HG03135 (cell line): Measurements from ENCODE around the gene CDC5L.
A peak's percentile ranks its signal among the peaks of the same experiment; 100 is the strongest.

ENCODE experiments used
- ATAC-seq: cut with Tn5 transposase; IDR thresholded peaks from one replicate; pipeline ENCODE4 v1.9.1; 2021; ENCODE audit warnings: mild to moderate bottlenecking, moderate library complexity; ENCODE audit not compliant: unreplicated experiment

CDC5L gene

GRCh38 chr6:44373051-44373450 lies 14.5 kb upstream of the CDC5L start:
- no peak for ATAC-seq

DNA sequence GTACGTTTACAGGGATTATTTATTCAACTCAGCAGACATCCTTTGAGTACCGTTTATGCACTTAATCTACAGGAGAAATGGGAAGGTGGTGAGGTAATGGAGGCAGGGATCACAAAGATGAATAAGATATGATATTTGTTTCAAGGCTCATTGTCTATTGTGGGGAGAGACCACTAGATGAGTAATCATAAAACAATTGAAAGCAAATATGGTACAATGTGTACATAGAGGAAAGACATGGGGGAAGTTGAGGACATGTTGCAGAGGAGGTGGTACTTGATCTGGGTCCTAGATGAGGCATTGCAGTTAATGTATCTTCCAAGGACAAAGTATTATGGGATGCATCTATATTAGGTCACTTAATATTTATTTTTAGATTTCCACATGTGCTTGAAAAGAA lies 13.7 kb upstream of the CDC5L start:
- no peak for ATAC-seq

- no peak for ATAC-seq
Measured at GRCh38 chr6:44375071-44375470, 12.4 kb upstream of the CDC5L start.

- no peak for ATAC-seq
Measured at GRCh38 chr6:44377484-44377883, 10.0 kb upstream of the CDC5L start.

DNA sequence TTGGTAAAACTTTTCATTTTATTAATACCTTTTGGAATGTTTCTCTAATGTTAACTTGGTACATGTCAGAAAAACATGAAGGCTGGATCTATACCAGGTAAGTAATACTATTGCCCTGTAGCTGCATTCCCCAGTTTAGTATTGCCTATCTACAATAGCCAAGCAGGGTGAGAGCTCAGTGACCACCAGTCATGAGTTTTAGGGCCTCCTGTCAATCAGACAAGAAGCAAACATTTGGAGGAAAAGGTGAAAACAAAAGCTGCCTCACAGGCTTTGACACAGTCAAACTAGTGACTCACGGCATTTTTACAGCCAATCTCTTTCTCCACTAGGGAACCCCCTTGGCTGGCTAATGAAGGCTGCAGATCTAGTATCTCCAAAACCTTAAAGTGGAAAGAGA lies 9.5 kb upstream of the CDC5L start:
- ATAC-seq = no peak

DNA sequence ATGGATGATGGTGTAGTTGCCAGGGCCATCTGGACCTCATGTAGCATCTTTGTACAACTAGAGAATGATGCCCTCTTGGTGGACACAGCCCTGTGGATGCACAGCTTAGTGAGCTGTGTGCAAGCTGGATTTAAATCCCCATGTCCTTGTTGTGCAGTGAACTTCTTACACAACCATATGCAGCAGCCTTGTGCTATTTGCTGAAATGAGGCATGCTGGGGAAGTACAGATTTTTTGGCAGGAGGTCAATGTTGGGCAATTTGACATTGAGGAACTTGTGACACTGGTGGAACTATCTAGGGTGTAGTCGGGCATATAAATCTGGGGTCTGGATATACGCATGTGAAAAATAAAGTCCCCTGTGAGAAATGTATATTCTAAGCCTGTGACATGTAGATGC lies 5.8 kb upstream of the CDC5L start:
- no peak for ATAC-seq

GRCh38 chr6:44386364-44386928 lies 1.1 kb upstream of the CDC5L start:
- no peak for ATAC-seq

DNA sequence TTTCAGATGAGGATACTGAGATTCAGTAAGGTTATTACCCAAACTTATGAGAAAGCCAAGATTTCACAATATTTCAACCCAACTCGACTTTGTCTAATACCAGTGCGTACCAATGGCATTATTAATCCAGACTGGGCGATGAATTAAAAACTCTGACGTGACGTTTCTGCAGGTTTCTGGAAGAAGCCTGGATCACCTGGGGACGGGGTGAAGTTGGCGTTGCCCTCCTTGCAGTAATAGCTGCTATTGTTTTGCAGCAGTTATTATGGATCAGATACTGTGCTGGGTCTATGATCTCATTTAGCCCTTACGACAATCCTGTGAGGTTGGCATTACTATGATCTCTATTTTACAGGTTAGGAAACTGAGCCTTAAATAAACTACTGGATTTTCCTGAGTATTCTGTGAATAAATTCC lies 569 bp upstream of the CDC5L start:
- ATAC-seq = peak; percentile 2

DNA sequence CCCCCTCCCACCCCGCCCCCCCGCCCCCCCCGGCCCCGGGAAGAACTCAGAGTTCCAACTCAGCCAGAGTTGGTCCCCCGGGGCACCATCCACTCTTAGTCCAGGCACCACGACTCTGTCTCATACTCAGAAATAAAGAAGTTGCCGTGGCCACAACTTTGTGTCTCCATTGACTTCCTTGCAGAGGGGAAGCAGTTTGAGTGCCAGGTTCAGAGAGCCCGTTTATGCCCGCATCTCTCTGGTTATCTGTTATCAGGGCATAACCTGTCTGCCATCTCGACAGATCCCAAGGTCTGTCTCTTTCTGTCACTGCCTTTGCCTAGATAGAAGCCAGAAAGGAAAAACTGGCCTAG lies 605 bp downstream of the CDC5L start:
- no peak for ATAC-seq

DNA sequence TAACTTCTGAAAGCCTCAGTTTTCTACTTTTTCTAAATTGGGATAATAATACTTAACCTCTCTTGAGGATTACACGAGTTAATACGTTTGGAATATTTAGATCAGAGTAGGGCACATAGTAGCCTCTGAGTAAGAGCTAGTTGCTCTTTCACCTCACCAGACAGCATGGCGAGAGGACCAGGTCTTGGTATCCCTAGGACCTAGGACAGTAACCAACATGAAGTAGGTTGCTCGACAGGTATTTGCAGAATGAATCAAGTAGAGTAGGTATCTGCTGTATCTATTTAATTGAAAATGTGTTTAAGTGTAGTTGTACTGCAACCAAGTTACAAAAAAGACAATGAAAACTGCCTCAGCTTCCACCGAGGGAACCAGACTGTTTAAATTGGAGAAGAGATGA lies 1.4 kb downstream of the CDC5L start:
- no peak for ATAC-seq

DNA sequence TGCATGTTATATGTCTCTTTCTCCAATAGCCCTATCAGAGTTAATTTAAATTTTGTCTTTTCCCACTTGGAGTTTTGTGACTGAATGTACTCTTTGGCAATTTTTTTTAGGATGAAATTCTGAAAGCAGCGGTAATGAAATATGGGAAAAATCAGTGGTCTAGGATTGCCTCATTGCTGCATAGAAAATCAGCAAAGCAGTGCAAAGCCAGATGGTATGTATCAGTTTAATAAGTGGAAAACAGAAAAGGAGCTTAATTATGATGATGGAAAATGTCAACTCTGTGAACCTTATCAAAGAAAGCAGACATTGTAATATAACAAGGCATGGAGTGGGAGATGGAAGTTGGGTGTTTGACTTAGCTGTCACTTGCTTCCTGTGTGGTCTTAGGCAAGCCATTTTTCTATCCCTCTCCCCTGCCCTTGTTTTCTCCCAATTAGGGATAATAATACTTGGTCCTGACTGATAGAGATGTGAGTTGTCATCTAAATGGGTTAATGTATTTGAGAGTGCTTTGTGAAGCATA lies 2.7 kb downstream of the CDC5L start:
- no peak for ATAC-seq

GRCh38 chr6:44395501-44395900 lies 8.0 kb downstream of the CDC5L start:
- ATAC-seq = no peak

DNA sequence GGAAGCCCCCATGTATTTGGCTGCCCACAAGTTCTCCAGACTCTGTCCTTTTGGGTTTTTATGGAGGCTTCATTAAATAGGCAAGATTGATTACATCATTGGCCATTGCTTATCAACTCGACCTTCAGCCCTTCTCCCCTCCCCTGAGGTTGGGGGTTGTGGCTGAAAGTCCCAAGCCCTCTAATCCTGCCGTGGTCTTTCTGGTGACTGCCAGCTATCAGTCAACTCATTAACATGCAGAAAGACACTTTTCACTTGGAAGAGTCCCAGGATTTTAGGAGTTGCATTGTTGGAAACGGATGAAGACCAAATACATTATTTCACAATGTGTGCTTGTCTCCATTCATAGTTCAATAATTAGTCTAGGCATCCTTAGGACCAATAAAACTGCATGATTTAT lies 9.5 kb downstream of the CDC5L start:
- ATAC-seq = no peak

GRCh38 chr6:44397424-44398164 lies 10.1 kb downstream of the CDC5L start:
- ATAC-seq = no peak

- no peak for ATAC-seq
Measured at GRCh38 chr6:44399991-44400390, 12.5 kb downstream of the CDC5L start.

- no peak for ATAC-seq
Measured at GRCh38 chr6:44400572-44400971, 13.1 kb downstream of the CDC5L start.

GRCh38 chr6:44401138-44401537 lies 13.6 kb downstream of the CDC5L start:
- no peak for ATAC-seq

- no peak for ATAC-seq
Measured at GRCh38 chr6:44404022-44404714, 16.7 kb downstream of the CDC5L start.

GRCh38 chr6:44404715-44405099 lies 17.2 kb downstream of the CDC5L start:
- no peak for ATAC-seq

DNA sequence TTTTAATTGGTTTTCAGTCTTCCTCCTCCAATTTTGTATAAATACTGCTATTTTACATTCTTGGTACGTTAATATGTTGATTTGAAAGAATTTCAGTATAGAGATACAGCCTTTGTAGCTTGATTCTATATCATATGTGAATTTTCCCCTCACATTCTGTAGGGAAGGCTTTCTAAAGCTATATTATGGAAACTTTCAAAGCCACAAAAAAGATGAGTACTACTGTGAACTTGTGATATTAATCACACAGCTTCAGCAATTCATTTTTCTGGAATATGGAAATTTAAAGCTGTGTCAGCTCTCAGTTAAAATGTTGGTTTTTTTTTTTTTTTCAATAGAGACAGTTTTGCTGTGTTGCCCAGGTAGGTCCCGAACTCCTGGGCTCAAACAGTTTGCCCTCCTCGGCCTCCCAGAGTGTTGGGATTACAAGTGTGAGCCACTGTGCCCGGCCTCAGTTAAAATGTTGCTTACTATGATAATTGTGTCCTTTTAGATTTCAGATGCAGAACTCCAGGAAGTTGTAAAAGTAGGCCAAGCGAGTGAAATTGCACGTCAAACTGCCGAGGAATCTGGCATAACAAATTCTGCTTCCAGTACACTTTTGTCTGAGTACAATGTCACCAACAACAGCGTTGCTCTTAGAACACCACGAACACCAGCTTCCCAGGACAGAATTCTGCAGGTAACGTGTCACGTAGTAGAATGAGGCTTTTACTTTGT lies 20.6 kb downstream of the CDC5L start:
- no peak for ATAC-seq

GRCh38 chr6:44409207-44409794 lies 21.8 kb downstream of the CDC5L start:
- ATAC-seq = no peak
